ENCODE results near the gene TANGO2. TPM values are rescaled to one million over a fixed set of nuclear protein-coding genes. Genes with fewer than 3 reads are reported as not detected.

The TANGO2 gene
- total and polyA plus RNA-seq, 10 of the 15 experiments (the other 5 are each of a cell fraction or from before 2014, with no cell fraction given), result 4.0 to 24.8 (median 20.9) TPM

GRCh38 chr22:20084547-20085413, 63.9 kb downstream of the TANGO2 start:
- RAD21 ChIA-PET (ENCODE audit: unreplicated experiment), result no interaction called here
- in situ Hi-C loops (cut with MboI) (no loop called here), intact Hi-C loops (cut with micrococcal nuclease; ENCODE audit: unreplicated experiment) (no loop called here)
- WGBS (ENCODE audit: insufficient coverage, insufficient replicate concordance, low lambda C conversion rate, missing lambda C conversion rate), result 85% methylated on average over 23 of the region's 23 CpGs
- BruUV-seq (replicated peaks), result no TSS peak
- Histone ChIP-seq H4K20me1 (ENCODE audit: control insufficient read depth, insufficient read depth) (no peaks in the 10 kb centered on the region), H3K9ac (ENCODE audit: control insufficient read depth, insufficient read depth, low read length) (no peak overlapping the region), H3K36me3 (ENCODE audit: control insufficient read depth in 2 of 2, insufficient read depth in 2 of 2, low read length in 1 of 2) (peaks cover 17 to 23% of the 10 kb centered on the region in 2 experiments), H2AFZ (ENCODE audit: control insufficient read depth, low read depth, low read length) (no peak overlapping the region), H3K9me3 (replicated peaks; ENCODE audit: control insufficient read depth, insufficient read depth, low read length) (no peaks in the 10 kb centered on the region), H3K4me2 (ENCODE audit: control insufficient read depth, insufficient read depth) (peak overlapping the region; percentile 2; the same call in 1 of the 2 replicates), H3K27me3 (replicated peaks in 1 of 2; ENCODE audit: control insufficient read depth in 2 of 2, insufficient read depth in 2 of 2, low read length in 1 of 2) (no peaks in the 10 kb centered on the region), H3K4me3 (peak overlapping the region; percentile 30; the same call in 1 of the 2 replicates), H3K27ac (ENCODE audit: control insufficient read depth, insufficient read depth) (no peak overlapping the region), H3K4me1 (ENCODE audit: control insufficient read depth, insufficient read depth, low read length) (peaks cover 8% of the 10 kb centered on the region), H3K79me2 (ENCODE audit: control insufficient read depth, insufficient read depth, low read length) (peaks cover 54% of the 10 kb centered on the region)
- CTCF ChIA-PET, result no interaction called here
- DNase-seq (ENCODE audit: low read depth, low spot score) (no peak), ATAC-seq (peak; percentile 50), FAIRE-seq (no peak)
- SMC1A ChIA-PET (ENCODE audit: uncharacterized antibody, unreplicated experiment), result no interaction called here
- POLR2A ChIA-PET, result no interaction called here
- no peak for TF ChIP-seq ZSCAN29 (IDR thresholded peaks at IDR 0.05)
- TF ChIP-seq SUPT20H (IDR thresholded peaks at IDR 0.05; ENCODE audit: borderline replicate concordance, control insufficient read depth, low read depth, low read length), result no peak
- TF ChIP-seq HDGF (IDR thresholded peaks at IDR 0.05), result peak; percentile 44; the same call in 1 of the 2 replicates
- TF ChIP-seq ZNF274 (IDR thresholded peaks at IDR 0.05; ENCODE audit: insufficient read depth, insufficient read length), result no peak
- no peak for TF ChIP-seq GABPA (IDR thresholded peaks at IDR 0.05; ENCODE audit: low read depth)
- TF ChIP-seq ZBTB33 (IDR thresholded peaks at IDR 0.05), result peak; percentile 32; the same call in 1 of the 2 replicates
- TF ChIP-seq ZBTB11 (CRISPR knock-in tag; IDR thresholded peaks at IDR 0.05), result no peak
- peak; percentile 32 to 65 (median 34); a peak in 5 of 6 replicates for TF ChIP-seq CTCF (IDR thresholded peaks at IDR 0.05 in 2 of 3, conservative IDR thresholded peaks at IDR 0.05 in 1 of 3; ENCODE audit: control insufficient read depth in 2 of 3, extremely low read depth in 1 of 3, insufficient read depth in 1 of 3, low read depth in 3 of 3, low read length in 3 of 3)
- TF ChIP-seq MEF2A (IDR thresholded peaks at IDR 0.05; ENCODE audit: insufficient read depth, low read depth, low read length), result no peak
- TF ChIP-seq POLR2A (IDR thresholded peaks at IDR 0.05; ENCODE audit: low read depth, low read length), result 0 out of 2 replicates have a peak, but pooled peaks have one; percentile 17
- TF ChIP-seq E2F8 (IDR thresholded peaks at IDR 0.05; ENCODE audit: low read depth, partially characterized antibody), result no peak
- 0 out of 2 replicates have a peak, but pooled peaks have one; percentile 41 for TF ChIP-seq NR2F1 (conservative IDR thresholded peaks at IDR 0.05)
- no peak for TF ChIP-seq IKZF2 (IDR thresholded peaks at IDR 0.05)
